ENCODE measurements around the gene FAM228A.

Gene FAM228A

DNA sequence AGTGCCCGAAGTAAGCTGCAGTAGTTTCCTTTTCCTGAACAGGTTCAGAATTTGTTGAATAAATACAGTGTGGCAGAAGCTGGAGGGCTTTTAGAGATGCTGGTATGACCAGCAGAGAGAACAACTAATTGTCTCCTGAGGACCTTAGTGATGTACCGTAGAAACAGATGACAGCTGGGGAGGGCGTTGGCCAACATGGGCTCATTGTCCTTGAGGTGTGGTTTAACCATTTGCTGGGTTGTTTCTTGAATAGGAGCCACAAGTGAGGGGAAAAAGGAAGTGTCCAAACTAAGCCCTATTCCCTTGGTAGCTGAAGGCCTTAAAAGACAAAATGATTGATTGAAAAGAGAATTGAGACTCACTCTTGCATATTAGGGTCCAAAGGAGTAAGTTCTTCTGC, 11.7 kb upstream of the FAM228A start (continued):
- TF ChIP-seq, protein P1, sequence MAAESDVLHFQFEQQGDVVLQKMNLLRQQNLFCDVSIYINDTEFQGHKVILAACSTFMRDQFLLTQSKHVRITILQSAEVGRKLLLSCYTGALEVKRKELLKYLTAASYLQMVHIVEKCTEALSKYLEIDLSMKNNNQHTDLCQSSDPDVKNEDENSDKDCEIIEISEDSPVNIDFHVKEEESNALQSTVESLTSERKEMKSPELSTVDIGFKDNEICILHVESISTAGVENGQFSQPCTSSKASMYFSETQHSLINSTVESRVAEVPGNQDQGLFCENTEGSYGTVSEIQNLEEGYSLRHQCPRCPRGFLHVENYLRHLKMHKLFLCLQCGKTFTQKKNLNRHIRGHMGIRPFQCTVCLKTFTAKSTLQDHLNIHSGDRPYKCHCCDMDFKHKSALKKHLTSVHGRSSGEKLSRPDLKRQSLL (tag by site-specific recombination; IDR thresholded peaks at IDR 0.05), result no peak
- no peak for TF ChIP-seq ZNF660 (tag by site-specific recombination; IDR thresholded peaks at IDR 0.05)
- no peak for TF ChIP-seq ZNF324 (tag by site-specific recombination; IDR thresholded peaks at IDR 0.05)
- TF ChIP-seq ZNF510 (tag by site-specific recombination; IDR thresholded peaks at IDR 0.05; ENCODE audit: insufficient replicate concordance), result no peak
- TF ChIP-seq ZNF16 (tag by site-specific recombination; IDR thresholded peaks at IDR 0.05; ENCODE audit: low read depth), result no peak
- no peak for TF ChIP-seq ZNF112 (tag by site-specific recombination; IDR thresholded peaks at IDR 0.05)
- no peak for TF ChIP-seq ZNF426 (tag by site-specific recombination; IDR thresholded peaks at IDR 0.05)
- TF ChIP-seq ZNF785 (tag by site-specific recombination; IDR thresholded peaks at IDR 0.05), result no peak
- no peak for TF ChIP-seq ZNF521 (tag by site-specific recombination; IDR thresholded peaks at IDR 0.05)
- no peak for TF ChIP-seq ZNF24 (tag by site-specific recombination; IDR thresholded peaks at IDR 0.05)
- no peak for TF ChIP-seq ZNF274 (IDR thresholded peaks at IDR 0.05; ENCODE audit: low read length)
- TF ChIP-seq ZNF274 (tag by site-specific recombination; IDR thresholded peaks at IDR 0.05; ENCODE audit: borderline replicate concordance), result no peak
- TF ChIP-seq ZNF433 (tag by site-specific recombination; IDR thresholded peaks at IDR 0.05; ENCODE audit: low read depth), result no peak

DNA sequence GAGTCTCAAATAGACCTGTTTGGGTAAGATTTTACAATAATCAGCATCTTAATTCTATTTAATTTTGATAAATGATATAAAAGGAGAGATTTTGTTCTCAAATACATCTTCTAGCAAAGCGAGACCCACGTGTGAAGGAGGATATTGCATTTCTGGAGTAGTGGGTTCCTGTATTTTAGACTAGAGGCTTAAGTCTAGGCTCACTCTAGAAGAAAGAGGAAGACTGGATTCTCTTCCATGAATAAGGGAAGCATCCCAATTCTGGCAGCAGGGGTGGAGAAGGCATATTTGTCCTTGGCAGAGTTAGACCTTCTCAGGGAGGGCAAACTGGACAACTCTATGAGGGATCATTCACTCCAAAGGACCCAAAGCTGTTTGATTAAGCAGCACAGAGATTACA, 11.3 kb upstream of the FAM228A start:
- TF ChIP-seq ZNF394 (tag by site-specific recombination; IDR thresholded peaks at IDR 0.05; ENCODE audit: borderline replicate concordance) (no peak), KLF1 (tag by site-specific recombination; IDR thresholded peaks at IDR 0.05) (no peak), ZNF302 (tag by site-specific recombination; IDR thresholded peaks at IDR 0.05; ENCODE audit: low read depth) (no peak), HOXD13 (CRISPR knock-in tag; IDR thresholded peaks at IDR 0.05; ENCODE audit: borderline replicate concordance) (no peak), FEZF1 (tag by site-specific recombination; IDR thresholded peaks at IDR 0.05) (no peak), OVOL3 (tag by site-specific recombination; IDR thresholded peaks at IDR 0.05) (no peak), MYNN (tag by site-specific recombination; IDR thresholded peaks at IDR 0.05; ENCODE audit: borderline replicate concordance) (no peak), KLF10 (tag by site-specific recombination; IDR thresholded peaks at IDR 0.05) (no peak), ZNF311 (tag by site-specific recombination; IDR thresholded peaks at IDR 0.05; ENCODE audit: borderline replicate concordance) (no peak), BCL11A (tag by site-specific recombination; IDR thresholded peaks at IDR 0.05; ENCODE audit: low read depth) (no peak), ZFP69B (tag by site-specific recombination; IDR thresholded peaks at IDR 0.05) (no peak), ZNF544 (tag by site-specific recombination; IDR thresholded peaks at IDR 0.05) (no peak), ZNF76 (tag by site-specific recombination; IDR thresholded peaks at IDR 0.05; ENCODE audit: borderline replicate concordance, low read depth) (no peak), ZNF707 (tag by site-specific recombination; IDR thresholded peaks at IDR 0.05) (no peak), GLIS2 (tag by site-specific recombination; IDR thresholded peaks at IDR 0.05) (no peak), HOXA7 (CRISPR knock-in tag; IDR thresholded peaks at IDR 0.05; ENCODE audit: borderline replicate concordance) (no peak)
- TF ChIP-seq, protein P2, sequence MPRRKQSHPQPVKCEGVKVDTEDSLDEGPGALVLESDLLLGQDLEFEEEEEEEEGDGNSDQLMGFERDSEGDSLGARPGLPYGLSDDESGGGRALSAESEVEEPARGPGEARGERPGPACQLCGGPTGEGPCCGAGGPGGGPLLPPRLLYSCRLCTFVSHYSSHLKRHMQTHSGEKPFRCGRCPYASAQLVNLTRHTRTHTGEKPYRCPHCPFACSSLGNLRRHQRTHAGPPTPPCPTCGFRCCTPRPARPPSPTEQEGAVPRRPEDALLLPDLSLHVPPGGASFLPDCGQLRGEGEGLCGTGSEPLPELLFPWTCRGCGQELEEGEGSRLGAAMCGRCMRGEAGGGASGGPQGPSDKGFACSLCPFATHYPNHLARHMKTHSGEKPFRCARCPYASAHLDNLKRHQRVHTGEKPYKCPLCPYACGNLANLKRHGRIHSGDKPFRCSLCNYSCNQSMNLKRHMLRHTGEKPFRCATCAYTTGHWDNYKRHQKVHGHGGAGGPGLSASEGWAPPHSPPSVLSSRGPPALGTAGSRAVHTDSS (tag by site-specific recombination; IDR thresholded peaks at IDR 0.05), result no peak
- Histone ChIP-seq H3K4me3 (ENCODE audit: low read depth, low read length) (no peak overlapping the region), H3K36me3 (ENCODE audit: control insufficient read depth in 2 of 2, insufficient read depth in 1 of 2, low read length in 2 of 2) (no peaks in the 10 kb centered on the region), H3K4me1 (ENCODE audit: control insufficient read depth, insufficient read depth, low read length) (no peaks in the 10 kb centered on the region), H3K27ac (ENCODE audit: extremely low read depth, low read depth, low read length) (no peak overlapping the region), H3K9me3 (ENCODE audit: control insufficient read depth, insufficient read depth, low read depth, low read length) (no peaks in the 10 kb centered on the region)
- ChIA-PET CTCF (interaction anchor here (0.7 to 1.6 kb wide), 6 partner anchors 11 to 339 kb away, joined by 3 to 11 read pairs (median 3); partner anchors contain the start of gene ATAD2B), POLR2A (no interaction called here)

Data from HEK293 (cell line).